Measurements from ENCODE around the gene FER.
"Not testable (repeated sequence)": the region's sequence is repeated elsewhere in the genome, so short reads cannot be mapped to it uniquely, and the experiment has no call there.

Gene FER

DNA sequence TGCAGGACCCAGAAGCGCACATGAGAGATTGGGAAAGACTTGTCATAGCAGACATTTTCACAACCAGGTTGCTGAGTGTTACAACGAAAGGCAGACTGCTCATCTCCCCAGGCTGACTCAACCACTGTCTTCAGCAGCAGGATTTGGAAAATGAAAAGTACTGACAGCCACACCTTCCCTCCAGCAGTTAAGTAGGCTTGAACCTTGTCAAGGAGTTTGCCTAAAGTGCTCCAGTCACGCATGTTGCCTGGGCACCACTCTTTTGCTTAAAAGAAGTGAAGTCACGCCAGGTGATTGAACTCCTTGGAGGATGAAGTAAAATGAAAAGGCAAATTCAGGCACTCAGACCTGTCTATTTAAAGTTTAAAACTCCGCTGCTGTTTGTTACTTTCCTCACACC lies 304.5 kb downstream of the FER start:
- not testable (repeated sequence) for DNase-seq

DNA sequence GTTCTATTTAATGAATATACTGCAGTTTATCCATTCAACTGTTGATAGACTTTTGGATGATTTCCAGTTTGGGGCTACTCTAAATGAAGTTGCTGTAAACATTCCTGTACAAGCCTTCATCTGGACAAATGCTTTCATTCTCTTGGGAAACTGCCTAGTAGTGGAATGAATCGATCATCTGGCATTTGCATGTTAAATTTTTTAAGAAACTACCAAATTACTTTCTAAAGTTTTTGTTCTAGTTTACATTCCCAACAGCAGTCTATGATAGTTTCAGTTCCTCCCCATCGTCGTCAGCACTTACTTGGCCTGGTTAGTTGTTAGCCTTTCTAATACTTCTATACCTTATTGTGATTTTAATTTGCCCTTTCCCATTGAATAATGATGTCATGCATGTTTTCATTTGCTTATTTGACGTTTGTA lies 306.3 kb downstream of the FER start:
- no peak for DNase-seq

DNA sequence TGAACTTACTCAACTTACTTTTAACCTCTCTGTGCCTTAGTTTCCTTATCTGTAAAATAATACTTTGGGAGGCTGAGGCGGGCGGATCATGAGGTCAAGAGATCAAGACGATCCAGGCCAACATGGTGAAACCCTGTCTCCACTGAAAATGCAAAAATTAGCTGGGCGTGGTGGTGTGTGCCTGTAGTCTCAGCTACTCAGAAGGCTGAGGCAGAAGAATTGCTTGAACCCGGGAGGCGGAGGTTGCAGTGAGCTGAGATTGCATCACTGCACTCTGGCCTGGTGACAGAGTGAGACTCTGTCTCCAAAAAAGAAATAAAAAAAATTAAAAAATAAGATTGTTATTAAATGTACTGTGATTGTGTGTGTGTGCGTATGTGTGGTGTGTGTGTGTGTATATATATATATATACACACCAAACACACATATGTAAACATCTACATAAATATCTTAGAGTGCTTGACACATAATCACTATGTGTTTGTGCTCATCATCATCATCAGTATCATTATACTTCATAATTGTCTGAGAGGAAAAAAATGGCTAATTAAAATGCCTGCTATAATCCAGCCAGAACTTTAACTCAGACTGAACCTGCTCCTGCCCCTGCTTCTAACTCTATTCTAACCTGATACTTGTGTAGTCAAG lies 312.8 kb downstream of the FER start:
- no peak for DNase-seq

DNA sequence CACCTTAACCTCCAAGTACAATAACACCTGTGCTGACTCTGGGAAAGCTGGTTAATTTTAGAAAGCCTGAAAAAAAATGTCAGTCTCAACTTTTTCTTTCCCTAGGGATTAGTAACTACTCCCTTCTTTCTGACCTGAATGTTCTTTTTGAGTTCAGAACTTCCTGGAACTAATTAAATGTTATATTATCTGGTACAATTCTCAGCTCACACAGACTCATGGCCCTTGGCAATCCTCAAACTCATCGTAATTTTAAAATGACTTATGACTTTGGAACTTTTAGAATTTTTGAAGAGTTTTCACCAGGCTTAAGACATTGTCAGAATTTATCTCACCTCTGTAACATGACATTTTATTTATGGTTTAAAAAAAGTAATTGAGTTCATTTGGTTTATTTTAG lies 315.0 kb downstream of the FER start:
- no peak for DNase-seq

DNA sequence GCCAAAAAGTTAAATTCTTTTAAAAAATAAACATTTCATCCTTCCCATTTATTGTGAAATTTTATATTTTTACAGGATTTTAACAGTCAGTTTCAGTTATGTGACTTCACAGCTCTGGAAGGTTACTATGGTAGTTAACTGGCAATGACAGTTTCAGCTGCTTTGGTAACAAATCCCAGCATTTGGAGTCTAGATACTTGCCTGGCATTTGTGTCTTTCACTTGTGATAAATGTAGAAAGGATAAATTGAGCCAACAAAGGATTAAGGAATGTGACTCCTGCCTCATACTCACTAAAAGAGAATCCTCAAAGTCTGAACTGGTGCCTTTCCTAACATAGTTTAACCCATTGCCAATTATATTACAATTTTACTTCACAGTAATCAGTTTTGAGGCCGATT lies 315.5 kb downstream of the FER start:
- DNase-seq, result no peak

DNA sequence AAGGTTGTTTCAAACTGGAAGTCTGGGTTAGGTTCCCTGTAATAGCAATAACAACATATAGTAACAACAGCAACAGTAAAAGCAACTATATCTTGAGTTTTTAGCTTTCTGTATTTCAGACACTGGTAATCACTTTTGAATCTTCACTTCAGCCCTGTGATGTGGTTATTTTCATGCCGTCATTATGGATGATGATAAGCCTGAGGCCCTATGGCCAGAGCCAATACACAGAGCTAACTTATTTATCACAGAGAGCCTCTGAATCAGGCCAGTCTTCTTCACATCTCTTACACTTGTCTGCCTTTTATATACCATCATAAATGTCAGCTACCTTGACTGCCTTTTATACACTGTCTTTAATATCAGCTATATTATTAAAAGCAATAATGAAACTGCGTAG lies 329.0 kb downstream of the FER start:
- no peak for DNase-seq

DNA sequence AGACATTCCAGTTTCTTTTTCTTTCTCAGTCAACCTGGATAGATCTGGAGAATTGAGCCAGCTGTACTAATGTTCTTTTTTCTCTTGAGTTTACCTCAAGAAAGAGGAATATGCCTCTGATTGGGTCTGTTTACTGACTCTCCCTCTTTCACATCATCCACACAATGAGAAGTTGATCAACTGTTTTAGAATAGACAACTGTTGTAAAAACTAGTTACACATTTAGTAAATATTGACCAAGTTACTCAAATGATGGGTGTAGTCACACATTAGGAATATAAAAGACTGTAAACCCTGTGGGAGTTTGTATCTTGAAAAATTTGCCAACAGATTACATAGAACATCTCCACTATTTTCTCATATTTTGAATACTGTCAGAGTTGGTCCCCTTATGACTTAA lies 330.8 kb downstream of the FER start:
- DNase-seq, result no peak

DNA sequence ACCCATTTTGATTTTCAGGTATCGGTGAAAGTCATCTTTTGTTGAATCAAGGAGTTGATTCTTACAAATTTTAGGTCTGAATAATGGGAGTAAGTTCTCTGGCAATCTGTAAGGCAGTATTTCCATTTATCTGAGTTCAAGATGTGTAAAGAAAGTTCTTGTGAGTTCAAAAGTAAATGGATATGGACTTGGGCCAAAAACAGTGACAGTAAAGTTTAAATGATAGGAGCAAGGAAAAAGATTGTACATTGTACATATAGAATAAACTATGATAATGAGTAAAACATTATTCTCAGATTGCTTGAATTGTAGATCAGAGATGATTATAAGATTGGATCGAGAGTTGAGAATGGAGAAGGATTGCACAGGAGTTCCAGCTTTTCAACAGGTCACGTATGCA lies 332.8 kb downstream of the FER start:
- no peak for DNase-seq

DNA sequence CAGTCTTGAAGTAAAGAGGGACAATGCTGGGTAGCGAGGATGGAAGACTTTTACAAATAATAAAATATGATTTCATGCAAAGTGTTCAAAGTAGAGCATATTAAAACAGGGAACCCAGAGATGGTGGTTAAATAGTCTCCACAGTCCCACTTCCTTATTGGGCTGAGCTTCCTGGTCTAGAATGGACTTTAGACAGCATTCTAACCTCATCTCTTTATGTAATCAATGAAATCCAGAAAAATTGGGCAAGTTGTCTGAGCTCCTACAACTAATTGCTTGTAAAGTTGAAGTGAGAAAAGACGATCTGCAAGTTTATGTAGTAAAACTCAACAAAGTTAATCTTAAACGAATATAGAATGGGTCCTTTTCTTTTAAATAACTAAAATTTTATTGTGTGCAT lies 333.2 kb downstream of the FER start:
- no peak for DNase-seq

DNA sequence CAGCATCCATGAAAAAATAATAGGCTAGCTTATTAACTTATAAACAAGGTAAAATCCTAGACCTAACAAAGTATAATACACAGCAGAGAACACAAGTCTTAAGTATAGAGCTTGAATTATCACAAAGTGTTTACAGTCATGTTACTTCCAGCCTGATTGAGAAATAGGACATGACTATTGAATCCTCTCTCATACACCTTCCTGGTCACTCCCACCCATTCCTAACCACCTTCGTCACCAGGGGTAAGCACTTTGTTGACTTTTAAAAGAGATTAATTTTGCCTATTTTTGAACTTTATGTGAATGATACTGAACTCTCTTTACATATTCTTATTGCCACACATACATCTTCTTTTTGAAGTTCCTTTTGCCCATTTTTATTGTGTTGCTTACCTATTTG lies 336.2 kb downstream of the FER start:
- no peak for DNase-seq

DNA sequence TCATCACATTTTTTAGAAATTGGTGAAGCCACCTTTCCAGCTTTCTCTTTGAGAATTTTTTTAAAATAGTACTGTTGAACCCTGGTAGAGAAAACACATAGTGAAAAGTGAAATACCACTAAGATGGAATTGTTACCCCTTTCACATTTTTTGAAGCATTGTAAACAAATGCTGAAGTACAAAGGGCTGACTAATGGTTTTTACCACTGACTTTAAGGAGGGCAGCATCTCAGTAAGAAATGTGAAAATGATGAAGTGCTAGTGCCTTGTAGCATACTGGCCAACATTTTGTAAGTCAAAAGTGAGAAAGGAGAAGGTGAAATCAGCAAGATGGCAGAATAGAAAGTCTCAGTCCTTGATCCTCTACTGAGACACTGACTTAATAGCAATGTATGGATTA lies 341.5 kb downstream of the FER start:
- DNase-seq, result no peak

DNA sequence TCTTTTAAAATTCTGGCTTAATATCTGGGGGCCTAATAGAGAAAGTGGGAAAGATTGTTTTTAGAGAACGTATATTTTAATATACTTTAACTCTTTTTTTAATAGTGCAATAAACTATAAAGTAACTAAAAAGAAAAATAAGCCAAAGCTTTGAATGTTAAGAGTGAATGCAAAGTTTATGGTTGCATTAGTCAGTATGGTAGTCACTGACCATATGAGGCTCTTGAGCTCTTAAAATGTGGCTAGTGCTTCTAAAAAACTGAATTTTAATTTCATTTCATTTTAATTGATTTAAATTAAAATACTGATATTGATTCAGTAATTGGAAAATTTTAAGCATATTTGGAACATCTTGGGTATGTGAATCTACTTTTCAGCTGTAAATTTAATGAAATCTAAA lies 351.4 kb downstream of the FER start:
- no peak for DNase-seq

DNA sequence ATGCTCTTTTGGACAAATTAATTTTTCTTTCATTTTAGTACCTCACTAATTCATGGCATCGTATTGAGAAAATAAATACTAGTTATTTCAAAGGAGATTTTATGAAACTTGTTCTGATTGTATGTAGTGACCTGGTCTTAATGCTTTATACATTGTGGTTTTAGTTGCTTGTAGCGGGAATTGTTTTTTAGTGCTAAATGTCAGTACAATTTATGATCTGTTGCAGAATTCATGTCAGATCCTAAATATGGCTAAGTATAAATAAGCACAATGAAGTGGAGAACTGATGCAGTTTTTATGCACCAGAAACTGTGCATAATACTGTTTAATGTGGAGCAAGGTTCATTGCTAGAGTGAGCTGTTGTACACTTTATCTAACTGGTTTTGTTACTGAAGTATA lies 353.3 kb downstream of the FER start:
- no peak for DNase-seq

DNA sequence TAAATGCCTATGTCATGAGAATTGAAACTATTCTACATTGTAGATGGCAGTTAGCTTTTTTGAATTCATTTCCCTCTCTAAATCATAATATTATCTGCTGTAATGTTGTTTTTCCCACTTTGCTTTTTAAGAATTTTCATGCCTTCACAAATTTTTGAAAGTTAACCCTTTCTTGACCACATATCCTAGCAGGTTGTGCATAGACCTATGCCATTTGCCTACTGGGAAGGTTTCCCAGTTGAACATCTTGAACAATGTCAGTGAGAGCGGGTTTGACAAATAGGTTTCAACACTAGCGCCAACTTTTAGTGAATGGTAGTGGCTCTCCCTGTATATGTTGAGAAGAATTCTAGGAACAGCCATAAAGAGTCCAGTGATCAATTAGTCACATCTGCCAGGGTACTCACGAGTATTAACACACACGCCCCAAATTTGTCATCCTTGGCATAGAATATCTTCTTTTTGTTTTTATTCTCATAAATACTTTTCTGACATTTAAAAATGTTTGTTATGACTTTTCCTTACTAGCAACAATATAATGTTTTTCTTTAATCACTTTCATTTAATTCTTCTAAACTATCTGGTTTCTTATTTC lies 354.5 kb downstream of the FER start:
- DNase-seq, result no peak

DNA sequence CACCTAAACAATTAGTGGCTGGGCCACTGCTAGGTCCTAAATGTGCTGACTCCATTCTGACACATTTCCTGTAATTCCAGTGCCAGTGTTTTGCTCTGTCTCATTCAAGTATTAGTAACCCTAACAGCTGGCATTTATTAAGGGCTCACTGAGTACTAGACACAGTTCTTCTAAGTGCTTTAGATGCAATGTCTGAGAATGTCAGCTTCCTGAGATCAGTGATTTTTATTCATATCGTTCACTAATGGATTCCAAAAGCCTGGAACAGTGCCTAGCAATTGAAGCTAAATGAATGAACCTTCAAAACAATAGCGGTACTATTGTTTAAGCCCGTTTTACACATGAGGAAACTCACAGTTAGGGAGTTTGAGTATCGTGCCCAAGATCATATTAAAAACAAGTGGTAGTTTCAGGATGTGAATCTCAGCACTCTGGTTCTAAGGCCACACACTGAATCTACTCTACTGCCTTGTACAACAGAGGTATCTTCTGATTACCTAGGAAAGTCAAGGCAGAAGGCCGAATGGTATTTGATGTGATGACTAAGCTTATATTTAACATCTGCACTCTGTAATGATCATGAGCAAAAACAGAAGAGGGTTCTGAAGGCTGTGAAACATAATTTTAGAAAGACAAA lies 358.1 kb downstream of the FER start:
- DNase-seq, result no peak

DNA sequence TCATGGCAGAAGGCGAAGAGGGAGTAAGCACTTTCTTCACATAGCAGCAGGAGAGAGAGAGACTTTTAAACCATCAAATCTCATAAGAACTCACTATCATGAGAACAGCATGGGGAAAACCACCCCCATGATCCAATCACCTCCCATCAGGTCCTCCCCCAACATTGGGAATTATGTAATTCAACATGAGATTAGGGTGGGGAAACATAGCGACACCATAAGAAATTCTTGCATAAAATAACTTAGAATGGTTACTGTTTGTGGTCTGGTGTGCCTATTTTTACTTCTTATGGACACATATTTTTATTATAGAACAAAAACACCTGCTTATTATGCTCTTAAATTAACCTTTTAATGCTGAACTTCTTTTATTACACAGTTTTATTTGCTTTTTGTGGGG lies 364.0 kb downstream of the FER start:
- DNase-seq, result no peak

DNA sequence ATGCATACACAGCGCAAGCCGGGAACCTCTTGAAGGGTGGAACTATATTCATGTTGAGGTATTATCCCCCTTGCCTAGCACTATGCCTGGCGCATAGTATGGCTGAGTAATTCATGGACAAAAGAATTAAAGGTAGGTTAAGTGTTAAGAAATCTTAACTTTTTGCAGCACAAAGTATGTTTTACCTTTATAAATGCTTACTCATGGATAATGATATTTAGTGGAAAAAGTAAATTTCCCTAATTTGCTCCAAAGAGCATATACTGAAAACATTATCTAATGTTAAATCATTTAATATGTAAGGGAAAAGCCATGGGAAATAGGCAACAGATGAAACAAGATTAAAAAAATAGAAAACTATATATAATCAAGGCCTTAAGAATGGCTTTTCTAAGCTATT lies 365.9 kb downstream of the FER start:
- DNase-seq, result no peak

DNA sequence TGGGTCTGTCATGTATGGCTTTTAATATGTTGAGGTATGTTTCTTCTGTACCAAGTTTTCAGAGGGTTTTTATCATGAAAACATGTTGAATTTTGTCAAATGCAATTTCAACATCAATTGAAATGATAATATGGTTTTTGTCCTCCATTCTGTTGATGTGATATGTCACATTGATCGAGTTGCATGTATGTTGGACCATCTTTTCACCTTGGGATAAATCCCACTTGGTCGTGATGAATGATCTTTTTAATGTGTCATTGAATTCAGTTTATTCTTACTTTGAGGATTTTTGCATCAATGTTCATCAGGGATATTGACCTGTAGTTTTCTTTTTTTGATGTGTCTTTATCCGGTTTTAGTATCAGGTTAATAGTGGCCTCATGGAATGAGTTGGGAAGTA lies 373.5 kb downstream of the FER start:
- DNase-seq, result no peak

DNA sequence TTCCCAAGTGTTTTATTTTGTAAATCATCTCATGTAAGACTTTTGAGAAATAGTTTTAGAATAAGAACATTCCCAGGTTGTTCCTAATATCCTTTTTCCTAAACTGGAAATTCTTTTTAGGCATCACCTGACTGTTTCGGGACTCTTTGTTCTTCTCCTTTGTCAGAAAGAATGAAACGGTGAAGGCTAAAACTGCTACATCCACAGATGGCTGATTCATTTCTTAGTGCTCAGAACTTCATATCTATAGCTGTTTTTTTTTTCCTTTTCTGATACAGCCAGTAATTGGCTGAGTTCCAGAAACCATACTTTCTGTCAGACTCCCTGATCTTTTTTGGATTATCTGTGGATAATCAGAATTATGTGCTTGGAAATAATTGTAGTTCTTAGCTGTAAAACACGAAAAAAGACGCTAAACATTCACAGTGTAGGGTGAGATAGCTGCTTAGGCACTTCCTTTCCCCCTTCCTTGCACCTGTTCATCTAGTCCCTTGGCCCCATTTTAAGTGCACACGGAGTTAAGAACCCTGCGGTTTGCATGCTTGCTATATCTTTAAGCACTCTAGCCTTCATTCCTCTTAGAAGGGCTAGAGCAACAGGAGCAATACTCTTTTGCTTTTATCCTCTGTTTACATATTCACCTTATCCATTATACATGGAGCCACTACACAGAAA lies 378.2 kb downstream of the FER start:
- no peak for DNase-seq

DNA sequence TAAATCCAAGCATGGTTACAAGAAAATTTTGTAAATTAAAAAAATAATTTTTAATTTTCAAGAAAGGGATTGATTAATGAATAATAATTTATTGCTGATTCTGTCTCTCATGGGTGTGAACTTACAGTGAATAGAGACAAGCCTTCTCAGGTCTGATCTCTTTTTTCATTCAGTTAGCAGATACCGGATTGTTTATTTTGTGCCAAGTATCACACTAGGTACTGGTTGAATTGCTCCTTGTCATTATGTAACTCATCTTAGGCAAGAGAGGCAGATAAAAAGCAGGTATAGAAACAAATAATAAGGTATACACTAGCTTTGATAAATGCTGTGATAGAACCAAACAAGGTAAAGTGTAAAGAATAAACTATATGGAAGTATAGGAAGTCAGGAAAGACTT lies 378.8 kb downstream of the FER start:
- DNase-seq, result no peak

DNA sequence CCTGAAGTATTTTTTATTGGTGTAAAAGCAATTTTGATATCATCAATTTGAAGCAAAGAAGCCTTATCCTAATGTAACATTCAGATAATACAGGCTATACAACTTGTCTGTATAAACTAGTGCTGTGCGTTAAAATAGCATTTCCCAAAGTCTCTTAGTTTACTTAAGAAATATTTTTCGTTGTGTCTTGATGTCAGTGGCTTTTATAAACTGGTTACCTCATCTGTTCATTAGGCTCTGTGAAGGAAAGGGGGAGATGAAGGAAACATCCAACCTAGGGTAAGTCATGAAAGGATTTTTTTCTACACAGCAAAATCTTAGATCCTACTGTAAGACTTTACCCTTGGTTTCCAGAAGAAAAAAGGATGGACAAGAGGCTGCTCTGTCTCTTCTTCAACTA lies 389.2 kb downstream of the FER start:
- no peak for DNase-seq

DNA sequence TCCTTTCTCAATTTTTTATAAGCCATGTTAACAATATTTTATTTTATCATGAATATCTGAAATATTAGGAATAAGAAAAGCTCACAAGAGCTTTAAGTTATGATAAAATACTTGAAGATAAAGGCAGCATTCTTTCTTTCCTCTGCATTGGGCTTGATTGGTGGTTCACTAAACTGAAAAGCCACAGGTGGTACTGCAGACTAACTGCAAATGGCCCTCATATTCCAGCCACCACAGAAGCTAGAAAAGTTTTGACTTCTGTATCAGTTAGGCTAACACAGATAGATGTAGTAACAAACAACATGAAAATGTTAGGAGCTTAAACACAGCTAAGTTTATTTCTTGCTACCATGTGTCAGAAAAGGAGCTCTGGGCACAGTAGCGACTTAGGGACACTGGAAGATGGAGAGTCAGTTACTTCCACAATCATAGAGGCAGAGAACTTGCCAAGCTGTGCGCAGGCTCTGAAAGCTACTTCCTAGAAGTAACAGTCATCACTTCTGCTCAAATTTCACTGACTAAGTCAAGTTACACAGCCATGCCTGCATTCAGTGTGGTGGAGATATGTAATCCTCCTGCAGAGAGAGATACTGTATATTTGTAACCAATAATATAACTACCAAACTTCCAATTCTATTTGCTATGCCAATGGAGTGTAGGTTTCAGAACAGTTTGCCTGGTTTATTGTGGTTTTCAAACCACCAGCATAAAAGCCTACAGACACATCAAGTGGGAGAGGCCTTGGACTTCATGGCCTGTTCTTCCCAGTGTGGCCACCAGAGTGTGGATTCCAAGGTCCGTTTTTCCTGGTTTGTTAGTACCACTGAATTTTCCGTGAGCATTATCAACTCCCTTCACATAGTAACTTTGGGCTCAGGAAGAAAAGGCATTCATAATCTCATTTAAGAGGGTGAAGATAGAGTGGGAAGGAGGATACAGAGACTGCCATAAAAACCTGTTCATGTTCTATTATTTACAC lies 393.8 kb downstream of the FER start:
- DNase-seq, result peak in 1 of 2 experiments; percentile 0

DNA sequence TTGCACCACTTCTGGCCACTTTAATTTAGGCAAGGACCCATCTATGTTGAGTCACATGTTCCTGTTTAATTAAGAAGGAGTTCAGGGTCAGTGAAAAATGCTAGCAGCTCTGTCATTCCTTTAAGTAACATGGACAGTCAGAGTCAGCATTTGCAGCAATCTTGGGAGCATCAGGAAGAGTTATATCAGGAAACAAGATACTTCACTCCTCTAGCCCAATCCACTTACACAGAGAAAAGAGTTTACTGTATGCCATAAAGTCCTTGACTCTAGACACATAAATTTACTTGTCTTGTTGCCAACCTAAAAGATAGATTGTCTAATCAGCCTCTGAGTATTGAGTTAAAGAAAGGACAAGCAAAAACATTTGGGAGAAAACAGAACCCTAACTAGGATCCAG lies 395.3 kb downstream of the FER start:
- DNase-seq, result no peak

All from SHP77 (cell line).